ENCODE measurements around the gene ONECUT1. TPM values are rescaled to one million over a fixed set of nuclear protein-coding genes. Genes with fewer than 3 reads are reported as not detected.
A peak's percentile ranks its signal among the peaks of the same experiment; 100 is the strongest.

Gene ONECUT1
- total and polyA plus RNA-seq, 5 donors, result 0.05 to 0.29 TPM; not detected in 3

- ATAC-seq, result no peak
- DNase-seq, result no peak
- H3K4me3 ChIP-seq (ENCODE audit: low read length), result no peak overlapping the region
- intact Hi-C loops (cut with DNase I), result no loop called here
- no peaks in the 10 kb centered on the region for H3K9me3 ChIP-seq (ENCODE audit: control insufficient read depth, low read length)
- no peak overlapping the region for H3K27ac ChIP-seq (ENCODE audit: low read length)
- 70% methylated on average over 6 of the region's 6 CpGs for WGBS
- H3K27me3 ChIP-seq (ENCODE audit: control insufficient read depth, insufficient read depth), result no peaks in the 10 kb centered on the region
- no peaks in the 10 kb centered on the region for H3K4me1 ChIP-seq (ENCODE audit: control insufficient read depth, insufficient read depth, low read length)
Observed at GRCh38 chr15:52746162-52746757, 43.9 kb downstream of the ONECUT1 start.

GRCh38 chr15:52745326-52746161 is 44.6 kb downstream of the ONECUT1 start:
- Histone ChIP-seq H3K4me3 (ENCODE audit: low read length) (no peak overlapping the region), H3K27ac (ENCODE audit: low read length) (no peak overlapping the region), H3K9me3 (ENCODE audit: control insufficient read depth, low read length) (no peaks in the 10 kb centered on the region), H3K27me3 (ENCODE audit: control insufficient read depth, insufficient read depth) (no peaks in the 10 kb centered on the region), H3K4me1 (ENCODE audit: control insufficient read depth, insufficient read depth, low read length) (no peaks in the 10 kb centered on the region)
- ATAC-seq (no peak), DNase-seq (no peak)
- WGBS, result 64% methylated on average over 12 of the region's 12 CpGs
- intact Hi-C loops (cut with DNase I), result no loop called here

- 77% methylated on average over 4 of the region's 4 CpGs for WGBS
- Histone ChIP-seq H3K27ac (ENCODE audit: low read length) (no peak overlapping the region), H3K9me3 (ENCODE audit: control insufficient read depth, low read length) (no peaks in the 10 kb centered on the region), H3K4me1 (ENCODE audit: control insufficient read depth, insufficient read depth, low read length) (no peaks in the 10 kb centered on the region), H3K27me3 (ENCODE audit: control insufficient read depth, insufficient read depth) (no peaks in the 10 kb centered on the region), H3K4me3 (ENCODE audit: low read length) (no peak overlapping the region)
- DNase-seq (no peak), ATAC-seq (no peak)
- intact Hi-C loops (cut with DNase I), result loop anchor here in 1 of 4 donors (5.0 to 10.0 kb wide), 2 partner anchors 164 to 481 kb away; no protein-coding TSS in a partner anchor
Observed at GRCh38 chr15:52738311-52738710, 51.8 kb downstream of the ONECUT1 start.

- DNase-seq, result no peak
- Histone ChIP-seq H3K9me3 (ENCODE audit: control insufficient read depth, low read length) (no peaks in the 10 kb centered on the region), H3K27me3 (ENCODE audit: control insufficient read depth, insufficient read depth) (no peaks in the 10 kb centered on the region), H3K27ac (ENCODE audit: low read length) (no peak overlapping the region), H3K4me1 (ENCODE audit: control insufficient read depth, insufficient read depth, low read length) (no peaks in the 10 kb centered on the region), H3K4me3 (ENCODE audit: low read length) (no peak overlapping the region)
- no peak for ATAC-seq
- intact Hi-C loops (cut with DNase I), result loop anchor here in 1 of 4 donors (5.0 to 10.0 kb wide), 2 partner anchors 163 to 480 kb away; no protein-coding TSS in a partner anchor
- WGBS, result 87% methylated on average over 3 of the region's 3 CpGs
Observed at GRCh38 chr15:52737720-52738119, 52.4 kb downstream of the ONECUT1 start.

- Histone ChIP-seq H3K4me3 (ENCODE audit: low read length) (no peak overlapping the region), H3K27ac (ENCODE audit: low read length) (no peak overlapping the region), H3K4me1 (ENCODE audit: control insufficient read depth, insufficient read depth, low read length) (no peaks in the 10 kb centered on the region), H3K27me3 (ENCODE audit: control insufficient read depth, insufficient read depth) (no peaks in the 10 kb centered on the region), H3K9me3 (ENCODE audit: control insufficient read depth, low read length) (no peaks in the 10 kb centered on the region)
- intact Hi-C loops (cut with DNase I), result loop anchor here in 1 of 4 donors (5.0 to 10.0 kb wide), 2 partner anchors 161 to 478 kb away; no protein-coding TSS in a partner anchor
- ATAC-seq, result peak; percentile 77 to 88
- no peak for DNase-seq
- WGBS, result 57% methylated on average over 4 of the region's 4 CpGs
Observed at GRCh38 chr15:52735231-52736089, 54.7 kb downstream of the ONECUT1 start.

GRCh38 chr15:52734329-52734728 is 55.8 kb downstream of the ONECUT1 start:
- H3K4me3 ChIP-seq (ENCODE audit: low read length), result no peak overlapping the region
- peak in 1 of 3 donors; percentile 37 for DNase-seq
- WGBS, result 58% methylated on average over 3 of the region's 3 CpGs
- no peaks in the 10 kb centered on the region for H3K27me3 ChIP-seq (ENCODE audit: control insufficient read depth, insufficient read depth)
- H3K27ac ChIP-seq (ENCODE audit: low read length), result no peak overlapping the region
- intact Hi-C loops (cut with DNase I), result loop anchor here in 3 of 4 donors (5.0 to 10.0 kb wide), 2 partner anchors 160 to 477 kb away; no protein-coding TSS in a partner anchor
- H3K4me1 ChIP-seq (ENCODE audit: control insufficient read depth, insufficient read depth, low read length), result no peaks in the 10 kb centered on the region
- H3K9me3 ChIP-seq (ENCODE audit: control insufficient read depth, low read length), result no peaks in the 10 kb centered on the region
- peak in 1 of 2 donors; percentile 26 for ATAC-seq

- 67% methylated on average over 1 of the region's 1 CpG for WGBS
- H3K27ac ChIP-seq (ENCODE audit: low read length), result no peak overlapping the region
- DNase-seq (peak in 2 of 3 donors; percentile 18 to 39), ATAC-seq (peak; percentile 10 to 22)
- H3K27me3 ChIP-seq (ENCODE audit: control insufficient read depth, insufficient read depth), result no peaks in the 10 kb centered on the region
- intact Hi-C loops (cut with DNase I), result loop anchor here (2.0 to 10.0 kb wide), 3 partner anchors 159 to 477 kb away; no protein-coding TSS in a partner anchor
- no peaks in the 10 kb centered on the region for H3K9me3 ChIP-seq (ENCODE audit: control insufficient read depth, low read length)
- H3K4me1 ChIP-seq (ENCODE audit: control insufficient read depth, insufficient read depth, low read length), result no peaks in the 10 kb centered on the region
- no peak overlapping the region for H3K4me3 ChIP-seq (ENCODE audit: low read length)
Observed at GRCh38 chr15:52733696-52734255, 56.4 kb downstream of the ONECUT1 start.

- Histone ChIP-seq H3K4me3 (ENCODE audit: low read length) (no peak overlapping the region), H3K9me3 (ENCODE audit: control insufficient read depth, low read length) (no peaks in the 10 kb centered on the region), H3K4me1 (ENCODE audit: control insufficient read depth, insufficient read depth, low read length) (no peaks in the 10 kb centered on the region), H3K27me3 (ENCODE audit: control insufficient read depth, insufficient read depth) (no peaks in the 10 kb centered on the region), H3K27ac (ENCODE audit: low read length) (no peak overlapping the region)
- intact Hi-C loops (cut with DNase I), result loop anchor here (2.0 to 10.0 kb wide), 3 partner anchors 158 to 476 kb away; no protein-coding TSS in a partner anchor
- DNase-seq (no peak), ATAC-seq (peak; percentile 27 to 43)
Observed at GRCh38 chr15:52733088-52733487, 57.0 kb downstream of the ONECUT1 start.

- ATAC-seq (no peak), DNase-seq (no peak)
- intact Hi-C loops (cut with DNase I), result loop anchor here (2.0 to 10.0 kb wide), 3 partner anchors 158 to 476 kb away; no protein-coding TSS in a partner anchor
- Histone ChIP-seq H3K4me3 (ENCODE audit: low read length) (no peak overlapping the region), H3K9me3 (ENCODE audit: control insufficient read depth, low read length) (no peaks in the 10 kb centered on the region), H3K27me3 (ENCODE audit: control insufficient read depth, insufficient read depth) (no peaks in the 10 kb centered on the region), H3K27ac (ENCODE audit: low read length) (no peak overlapping the region), H3K4me1 (ENCODE audit: control insufficient read depth, insufficient read depth, low read length) (no peaks in the 10 kb centered on the region)
- WGBS, result 80% methylated on average over 3 of the region's 3 CpGs
Observed at GRCh38 chr15:52732551-52732950, 57.6 kb downstream of the ONECUT1 start.

- Histone ChIP-seq H3K9me3 (ENCODE audit: control insufficient read depth, low read length) (no peaks in the 10 kb centered on the region), H3K27ac (ENCODE audit: low read length) (no peak overlapping the region), H3K4me3 (ENCODE audit: low read length) (no peak overlapping the region), H3K27me3 (ENCODE audit: control insufficient read depth, insufficient read depth) (no peaks in the 10 kb centered on the region), H3K4me1 (ENCODE audit: control insufficient read depth, insufficient read depth, low read length) (no peaks in the 10 kb centered on the region)
- DNase-seq (no peak), ATAC-seq (no peak)
- intact Hi-C loops (cut with DNase I), result loop anchor here (2.0 to 10.0 kb wide), 3 partner anchors 157 to 475 kb away; no protein-coding TSS in a partner anchor
- 67% methylated on average over 2 of the region's 2 CpGs for WGBS
Observed at GRCh38 chr15:52731732-52732470, 58.2 kb downstream of the ONECUT1 start.

All from right cardiac atrium (tissue), 5 donors.